ENCODE results near the gene IL6.
"Not testable (repeated sequence)": the region's sequence is repeated elsewhere in the genome, so short reads cannot be mapped to it uniquely, and the experiment has no call there.

The IL6 gene

DNA sequence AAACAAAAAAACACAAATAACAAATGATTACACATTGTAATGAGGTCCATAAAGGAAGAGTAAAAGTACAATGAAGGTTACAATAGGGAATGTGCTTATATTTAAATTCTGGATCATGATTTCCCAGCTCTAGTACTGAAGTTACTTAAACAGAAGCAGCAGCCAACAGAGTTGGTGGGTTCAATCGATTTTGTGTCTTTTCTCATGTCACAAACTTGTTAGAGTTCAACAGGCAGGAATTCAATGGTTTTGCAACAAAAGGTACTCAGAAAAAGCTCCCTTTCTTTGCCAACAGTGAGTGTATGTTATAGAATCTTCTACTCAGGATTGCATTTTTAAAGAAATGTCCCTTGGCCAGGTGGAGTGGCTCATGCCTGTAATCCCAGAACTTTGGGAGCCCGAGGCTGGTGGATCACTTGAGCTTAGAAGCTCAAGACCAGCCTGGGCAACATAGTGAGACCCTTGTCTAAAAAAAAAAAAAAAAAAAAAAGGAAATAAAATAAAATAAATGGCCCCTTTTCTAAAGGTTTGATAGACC is 29.6 kb upstream of the IL6 start:
- Mint-ChIP-seq H3K4me3 (peak overlapping the region; percentile 9), H3K9me3 (peaks cover 13% of the 10 kb centered on the region), H3K36me3 (ENCODE audit: low read depth) (peaks cover 11% of the 10 kb centered on the region), H3K27me3 (ENCODE audit: low read depth) (no peaks in the 10 kb centered on the region), H3K27ac (peak overlapping the region; percentile 69), H3K4me1 (ENCODE audit: low read depth) (peaks cover 61% of the 10 kb centered on the region)

DNA sequence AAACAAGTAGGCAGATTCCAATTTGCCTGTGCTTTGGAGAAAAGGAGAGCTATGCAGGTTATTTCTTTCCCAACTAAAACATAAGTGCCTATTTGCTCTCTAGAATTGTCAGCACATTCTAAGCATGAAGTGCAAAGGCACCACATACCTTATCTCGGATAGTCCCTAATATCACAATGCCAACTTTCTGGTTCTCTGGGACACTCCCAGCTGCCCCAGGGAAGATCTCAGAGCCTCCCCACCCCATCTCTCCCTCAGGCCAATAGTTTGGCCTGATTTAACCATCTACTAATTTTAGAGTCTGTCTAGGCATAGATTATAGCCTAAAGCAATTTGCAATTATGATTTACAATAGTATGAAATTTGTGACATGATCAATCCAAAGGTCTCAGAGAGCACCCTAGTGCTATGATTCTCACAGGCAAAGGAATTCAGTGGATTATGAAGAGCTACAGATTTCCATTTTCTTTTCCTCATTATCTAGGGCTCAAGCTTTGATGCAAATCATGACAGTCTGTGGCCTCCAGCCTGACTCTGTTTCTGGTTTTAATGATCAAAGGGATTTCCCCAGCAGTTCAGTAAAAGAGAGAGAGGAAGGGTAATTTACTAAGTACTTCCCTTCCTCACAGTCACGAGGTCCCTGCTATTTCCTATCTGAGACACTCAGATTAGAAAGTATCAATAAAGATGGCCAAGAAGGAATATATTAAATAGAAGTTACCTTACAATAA is 29.0 kb upstream of the IL6 start:
- Mint-ChIP-seq H3K4me1 (ENCODE audit: low read depth) (peaks cover 61% of the 10 kb centered on the region), H3K27me3 (ENCODE audit: low read depth) (peaks cover 2% of the 10 kb centered on the region), H3K36me3 (ENCODE audit: low read depth) (peaks cover 9% of the 10 kb centered on the region), H3K4me3 (peak overlapping the region; percentile 72), H3K27ac (peak overlapping the region; percentile 84), H3K9me3 (peaks cover 13% of the 10 kb centered on the region)

DNA sequence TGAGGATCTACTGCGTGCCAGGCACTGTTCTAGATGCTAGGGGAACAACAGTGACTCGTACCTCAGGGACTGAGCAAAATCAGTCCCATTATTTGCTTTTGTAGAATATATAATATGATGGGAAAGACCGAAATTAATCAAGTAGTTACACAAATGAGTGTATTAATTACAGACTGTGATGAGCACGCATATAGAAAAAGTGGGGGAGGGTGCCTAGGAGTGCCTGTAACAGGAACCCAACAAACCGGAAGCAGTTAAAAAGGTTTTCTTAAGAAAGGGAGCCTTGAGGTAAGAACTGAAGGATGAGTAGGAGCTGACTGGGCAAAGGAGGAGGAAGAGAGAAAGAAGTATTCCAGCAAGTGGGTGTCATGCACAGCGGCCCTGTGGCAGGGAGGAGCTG is 28.2 kb upstream of the IL6 start:
- H3K27ac Mint-ChIP-seq: peak overlapping the region; percentile 82
- peaks cover 10% of the 10 kb centered on the region for H3K27me3 Mint-ChIP-seq (ENCODE audit: low read depth)
- H3K9me3 Mint-ChIP-seq: peaks cover 10% of the 10 kb centered on the region
- peaks cover 6% of the 10 kb centered on the region for H3K36me3 Mint-ChIP-seq (ENCODE audit: low read depth)
- H3K4me1 Mint-ChIP-seq (ENCODE audit: low read depth): peaks cover 58% of the 10 kb centered on the region
- H3K4me3 Mint-ChIP-seq: peak overlapping the region; percentile 72

DNA sequence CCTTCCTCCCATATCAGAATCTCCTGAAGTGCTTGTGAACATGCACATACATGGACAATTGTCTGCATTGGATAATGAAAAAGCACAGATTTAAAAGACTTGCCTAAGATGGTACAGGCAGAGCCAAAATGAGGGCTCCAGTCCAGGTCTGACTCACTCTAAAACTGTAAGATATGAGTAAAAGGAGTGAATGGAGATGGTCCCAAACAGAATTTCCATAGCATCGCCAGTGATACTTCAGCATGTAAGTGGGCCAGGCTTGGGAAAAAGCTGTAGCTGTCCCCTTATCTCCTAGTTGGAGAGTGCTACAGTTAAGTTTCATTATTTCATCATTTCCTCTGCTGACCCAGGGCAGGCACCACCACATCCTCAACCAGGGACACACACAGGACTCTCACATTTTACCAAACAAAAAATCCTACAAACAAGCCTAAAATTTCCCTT is 26.4 kb upstream of the IL6 start:
- H3K27me3 Mint-ChIP-seq (ENCODE audit: low read depth): peaks cover 12% of the 10 kb centered on the region
- peaks cover 7% of the 10 kb centered on the region for H3K9me3 Mint-ChIP-seq
- H3K27ac Mint-ChIP-seq: peak overlapping the region; percentile 28
- H3K36me3 Mint-ChIP-seq (ENCODE audit: low read depth): peaks cover 6% of the 10 kb centered on the region
- H3K4me1 Mint-ChIP-seq (ENCODE audit: low read depth): peaks cover 41% of the 10 kb centered on the region
- peak overlapping the region; percentile 18 for H3K4me3 Mint-ChIP-seq

DNA sequence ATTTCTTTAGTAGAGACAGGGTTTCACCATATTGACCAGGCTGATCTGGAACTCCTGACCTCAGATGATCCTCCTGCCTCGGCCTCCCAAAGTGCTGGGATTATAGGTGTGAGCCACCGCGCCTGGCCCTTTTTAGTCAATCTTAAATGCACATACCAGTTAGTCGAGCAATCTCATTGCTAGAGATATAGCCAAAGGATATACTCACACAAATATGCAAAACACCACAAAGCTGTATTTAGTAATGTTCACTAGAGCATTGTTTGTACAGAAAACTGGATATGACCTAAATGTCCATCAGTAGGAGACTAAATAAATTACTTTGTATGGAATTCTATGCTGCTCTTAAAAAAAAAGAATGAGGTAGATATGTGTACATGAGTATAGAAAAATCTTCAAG is 24.5 kb upstream of the IL6 start:
- Mint-ChIP-seq H3K4me1 (ENCODE audit: low read depth) (peaks cover 27% of the 10 kb centered on the region), H3K9me3 (peaks cover 7% of the 10 kb centered on the region), H3K4me3 (no peak overlapping the region), H3K27ac (no peak overlapping the region), H3K36me3 (ENCODE audit: low read depth) (peaks cover 6% of the 10 kb centered on the region), H3K27me3 (ENCODE audit: low read depth) (peaks cover 12% of the 10 kb centered on the region)

DNA sequence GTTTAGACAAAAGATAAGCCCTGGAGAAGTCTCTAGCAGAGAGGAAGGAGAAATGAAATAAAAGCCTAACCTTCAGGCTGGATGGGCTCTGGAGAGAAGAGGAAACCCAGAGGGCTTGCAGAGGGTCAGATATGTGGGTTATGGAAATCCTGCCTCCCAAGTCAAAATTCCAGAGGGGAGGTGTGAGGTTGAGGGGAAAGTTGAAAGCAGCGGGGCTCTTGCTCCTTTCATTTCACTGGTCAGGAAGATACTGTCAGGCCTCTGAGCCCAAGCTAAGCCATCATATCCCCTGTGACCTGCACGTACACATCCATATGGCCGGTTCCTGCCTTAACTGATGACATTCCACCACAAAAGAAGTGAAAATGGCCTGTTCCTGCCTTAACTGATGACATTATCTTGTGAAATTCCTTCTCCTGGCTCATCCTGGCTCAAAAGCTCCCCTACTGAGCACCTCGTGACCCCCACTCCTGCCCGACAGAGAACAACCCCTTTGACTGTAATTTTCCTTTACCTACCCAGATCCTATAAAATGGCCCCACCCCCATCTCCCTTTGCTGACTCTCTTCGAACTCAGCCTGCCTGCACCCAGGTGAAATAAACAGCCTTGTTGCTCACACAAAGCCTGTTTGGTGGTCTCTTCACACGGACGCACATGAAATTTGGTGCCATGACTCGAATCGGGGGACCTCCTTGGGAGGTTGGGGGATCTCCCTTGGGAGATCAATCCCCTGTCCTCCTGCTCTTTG is 23.7 kb upstream of the IL6 start:
- H3K27me3 Mint-ChIP-seq (ENCODE audit: low read depth): peaks cover 12% of the 10 kb centered on the region
- not testable (repeated sequence) for H3K27ac Mint-ChIP-seq; H3K36me3 Mint-ChIP-seq (ENCODE audit: low read depth); H3K9me3 Mint-ChIP-seq; H3K4me3 Mint-ChIP-seq
- peaks cover 21% of the 10 kb centered on the region for H3K4me1 Mint-ChIP-seq (ENCODE audit: low read depth)

DNA sequence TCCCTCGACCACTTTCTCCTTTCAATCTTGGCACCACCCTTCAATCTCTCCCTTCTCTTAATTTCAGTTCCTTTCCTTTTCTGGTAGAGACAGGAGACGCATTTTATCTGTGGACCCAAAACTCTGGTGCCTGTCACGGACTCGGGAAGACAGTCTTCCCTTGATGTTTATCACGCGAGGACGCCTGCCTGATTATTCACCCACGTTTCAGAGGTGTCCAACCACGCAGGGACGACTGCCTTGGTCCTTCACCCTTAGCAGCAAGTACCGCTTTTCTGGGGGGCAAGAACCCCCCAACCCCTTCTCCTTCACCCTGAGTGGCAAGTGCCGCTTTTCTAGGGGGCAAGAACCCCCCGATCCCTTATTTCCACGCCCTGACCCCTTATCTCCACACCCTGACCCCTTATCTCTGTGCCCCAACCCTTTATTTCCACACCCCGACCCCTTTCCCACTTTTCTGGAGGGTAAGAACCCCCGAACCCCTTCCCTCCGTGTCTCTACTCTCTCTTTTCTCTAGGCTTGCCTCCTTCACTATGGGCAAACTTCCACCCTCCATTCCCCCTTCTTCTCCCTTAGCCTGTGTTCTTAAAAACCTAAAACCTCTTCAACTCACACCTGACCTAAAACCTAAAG is 22.9 kb upstream of the IL6 start:
- not testable (repeated sequence) for H3K9me3 Mint-ChIP-seq; H3K4me3 Mint-ChIP-seq; H3K36me3 Mint-ChIP-seq (ENCODE audit: low read depth); H3K27ac Mint-ChIP-seq
- Mint-ChIP-seq H3K4me1 (ENCODE audit: low read depth) (peaks cover 13% of the 10 kb centered on the region), H3K27me3 (ENCODE audit: low read depth) (peaks cover 12% of the 10 kb centered on the region)

DNA sequence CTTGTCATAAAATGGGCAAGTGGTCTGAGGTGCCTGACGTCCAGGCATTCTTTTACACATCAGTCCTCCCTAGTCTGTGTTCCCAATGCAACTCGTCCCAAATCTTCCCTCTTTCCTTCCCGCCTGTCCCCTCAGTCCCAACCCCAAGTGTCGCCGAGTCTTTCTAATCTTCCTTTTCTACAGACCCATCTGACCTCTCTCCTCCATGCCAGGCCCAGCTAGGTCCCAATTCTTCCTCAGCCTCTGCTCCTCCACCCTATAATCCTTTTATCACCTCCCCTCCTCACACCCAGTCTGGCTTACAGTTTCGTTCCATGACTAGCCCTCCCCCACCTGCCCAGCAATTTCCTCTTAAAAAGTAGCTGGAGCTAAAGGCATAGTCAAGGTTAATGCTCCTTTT is 22.3 kb upstream of the IL6 start:
- not testable (repeated sequence) for H3K4me3 Mint-ChIP-seq; H3K27ac Mint-ChIP-seq; H3K36me3 Mint-ChIP-seq (ENCODE audit: low read depth); H3K9me3 Mint-ChIP-seq
- Mint-ChIP-seq H3K27me3 (ENCODE audit: low read depth) (peaks cover 12% of the 10 kb centered on the region), H3K4me1 (ENCODE audit: low read depth) (peaks cover 13% of the 10 kb centered on the region)

DNA sequence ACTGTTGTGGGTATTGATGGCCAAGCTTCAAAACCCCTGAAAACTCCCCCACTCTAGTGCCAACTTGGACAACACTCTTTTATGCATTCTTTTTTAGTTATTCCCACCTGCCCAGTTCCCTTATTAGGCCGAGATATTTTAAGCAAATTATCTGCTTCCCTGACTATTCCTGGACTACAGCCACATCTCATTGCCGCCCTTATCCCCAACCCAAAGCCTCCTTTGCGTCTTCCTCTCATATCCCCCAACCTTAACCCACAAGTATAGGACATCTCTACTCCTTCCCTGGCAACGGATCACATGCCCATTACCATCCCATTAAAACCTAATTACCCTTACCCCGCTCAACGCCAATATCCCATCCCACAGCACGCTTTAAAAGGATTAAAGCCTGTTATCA is 21.1 kb upstream of the IL6 start:
- not testable (repeated sequence) for H3K4me1 Mint-ChIP-seq (ENCODE audit: low read depth); H3K9me3 Mint-ChIP-seq; H3K4me3 Mint-ChIP-seq; H3K36me3 Mint-ChIP-seq (ENCODE audit: low read depth); H3K27ac Mint-ChIP-seq
- peaks cover 12% of the 10 kb centered on the region for H3K27me3 Mint-ChIP-seq (ENCODE audit: low read depth)

DNA sequence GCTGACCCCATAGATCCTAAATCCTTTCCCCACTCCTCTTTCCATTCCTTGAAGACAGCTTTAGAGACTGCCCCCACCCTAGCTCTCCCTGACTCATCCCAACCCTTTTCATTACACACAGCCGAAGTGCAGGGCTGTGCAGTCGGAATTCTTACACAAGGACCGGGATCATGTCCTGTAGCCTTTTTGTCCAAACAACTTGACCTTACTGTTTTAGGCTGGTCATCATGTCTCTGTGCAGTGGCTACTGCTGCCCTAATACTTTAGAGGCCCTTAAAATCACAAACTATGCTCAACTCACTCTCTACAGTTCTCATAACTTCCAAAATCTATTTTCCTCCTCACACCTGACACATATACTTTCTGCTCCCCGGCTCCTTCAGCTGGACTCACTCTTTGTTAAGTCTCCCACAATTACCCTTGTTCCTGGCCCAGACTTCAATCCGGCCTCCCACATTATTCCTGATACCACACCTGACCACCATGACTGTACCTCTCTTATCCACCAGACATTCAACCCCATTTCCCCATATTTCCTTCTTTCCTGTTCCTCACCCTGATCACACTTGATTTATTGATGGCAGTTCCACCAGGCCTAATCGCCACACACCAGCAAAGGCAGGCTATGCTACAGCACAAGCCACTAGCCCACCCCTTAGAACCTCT is 19.8 kb upstream of the IL6 start:
- peaks cover 12% of the 10 kb centered on the region for H3K27me3 Mint-ChIP-seq (ENCODE audit: low read depth)
- not testable (repeated sequence) for H3K27ac Mint-ChIP-seq; H3K9me3 Mint-ChIP-seq; H3K36me3 Mint-ChIP-seq (ENCODE audit: low read depth); H3K4me3 Mint-ChIP-seq; H3K4me1 Mint-ChIP-seq (ENCODE audit: low read depth)

DNA sequence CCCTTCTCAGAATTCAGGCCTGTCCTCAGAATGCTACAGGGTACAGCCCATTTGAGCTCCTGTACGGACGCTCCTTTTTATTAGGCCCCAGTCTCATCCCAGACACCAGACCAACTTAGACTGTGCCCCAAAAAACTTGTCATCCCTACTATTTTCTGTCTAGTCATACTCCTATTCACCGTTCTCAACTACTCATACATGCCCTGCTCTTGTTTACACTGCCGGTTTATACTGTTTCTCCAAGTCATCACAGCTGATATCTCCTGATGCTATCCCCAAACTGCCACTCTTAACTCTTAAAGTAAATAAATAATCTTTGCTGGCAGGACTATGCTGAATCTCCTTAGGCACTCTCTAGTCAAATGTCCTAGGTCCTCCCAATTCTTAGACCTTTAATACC is 18.8 kb upstream of the IL6 start:
- H3K36me3 Mint-ChIP-seq (ENCODE audit: low read depth); H3K9me3 Mint-ChIP-seq; H3K4me1 Mint-ChIP-seq (ENCODE audit: low read depth); H3K4me3 Mint-ChIP-seq; H3K27ac Mint-ChIP-seq: not testable (repeated sequence)
- peaks cover 16% of the 10 kb centered on the region for H3K27me3 Mint-ChIP-seq (ENCODE audit: low read depth)

DNA sequence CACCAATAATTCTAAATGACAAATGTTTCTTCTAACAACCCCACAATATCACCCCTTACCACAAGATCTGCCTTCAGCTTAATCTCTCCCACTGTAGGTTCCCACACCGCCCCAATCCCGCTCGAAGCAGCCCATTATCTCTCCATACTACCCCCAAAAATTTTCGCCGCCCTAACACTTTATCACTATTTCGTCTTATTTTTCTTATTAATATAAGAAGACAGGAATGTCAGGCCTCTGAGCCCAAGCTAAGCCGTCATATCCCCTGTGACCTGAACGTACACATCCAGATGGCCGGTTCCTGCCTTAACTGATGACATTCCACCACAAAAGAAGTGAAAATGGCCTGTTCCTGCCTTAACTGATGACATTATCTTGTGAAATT is 18.3 kb upstream of the IL6 start:
- H3K9me3 Mint-ChIP-seq; H3K27ac Mint-ChIP-seq; H3K4me3 Mint-ChIP-seq; H3K4me1 Mint-ChIP-seq (ENCODE audit: low read depth); H3K36me3 Mint-ChIP-seq (ENCODE audit: low read depth): not testable (repeated sequence)
- peaks cover 12% of the 10 kb centered on the region for H3K27me3 Mint-ChIP-seq (ENCODE audit: low read depth)

DNA sequence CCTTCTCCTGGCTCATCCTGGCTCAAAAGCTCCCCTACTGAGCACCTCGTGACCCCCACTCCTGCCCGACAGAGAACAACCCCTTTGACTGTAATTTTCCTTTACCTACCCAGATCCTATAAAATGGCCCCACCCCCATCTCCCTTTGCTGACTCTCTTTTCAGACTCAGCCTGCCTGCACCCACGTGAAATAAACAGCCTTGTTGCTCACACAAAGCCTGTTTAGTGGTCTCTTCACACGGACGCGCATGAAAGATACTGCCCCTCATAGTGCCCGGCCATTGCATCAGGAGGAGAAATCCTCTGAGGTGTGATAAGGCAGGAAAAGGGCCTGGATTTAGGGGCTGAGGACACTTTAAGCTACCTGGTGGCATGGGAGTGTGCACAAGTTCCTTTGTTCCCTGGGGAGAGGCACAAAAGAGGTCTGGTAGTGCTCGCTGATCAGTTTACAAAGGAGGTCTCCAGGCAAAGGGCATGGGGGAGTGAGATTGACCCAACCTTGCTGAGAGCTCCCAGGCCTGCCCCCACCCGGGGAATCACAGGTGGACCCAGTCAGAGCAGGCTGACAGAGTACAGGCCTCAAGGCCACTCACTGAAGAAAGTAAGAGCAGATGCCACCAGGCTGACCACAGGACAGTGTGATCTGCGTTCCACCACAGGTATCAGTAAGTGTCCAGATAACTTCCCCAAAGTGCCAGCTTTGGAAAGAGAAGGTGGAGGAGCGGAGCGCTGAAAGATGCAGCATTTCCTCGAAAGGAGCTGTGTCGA is 17.8 kb upstream of the IL6 start:
- H3K9me3 Mint-ChIP-seq; H3K4me1 Mint-ChIP-seq (ENCODE audit: low read depth); H3K27ac Mint-ChIP-seq; H3K36me3 Mint-ChIP-seq (ENCODE audit: low read depth); H3K4me3 Mint-ChIP-seq; H3K27me3 Mint-ChIP-seq (ENCODE audit: low read depth): not testable (repeated sequence)

DNA sequence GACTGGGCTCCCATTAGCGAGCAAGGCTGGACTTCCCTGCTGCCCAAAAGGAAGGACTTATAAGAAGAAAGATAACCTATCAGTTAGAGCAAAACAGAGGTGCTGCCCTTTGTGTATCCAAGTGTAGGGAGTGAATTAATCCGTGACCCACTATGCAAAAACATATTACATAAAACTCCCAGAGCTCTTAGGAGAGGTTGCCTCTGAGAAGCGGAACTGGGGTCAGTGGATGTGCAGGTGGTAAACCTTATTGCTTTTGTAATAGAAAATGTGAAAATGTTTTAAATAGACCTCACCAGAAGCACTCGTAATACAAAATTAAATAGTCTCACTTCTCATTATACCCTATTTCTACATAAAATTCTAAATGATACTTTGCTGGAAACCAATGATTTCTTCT is 17.1 kb upstream of the IL6 start:
- peaks cover 9% of the 10 kb centered on the region for H3K27me3 Mint-ChIP-seq (ENCODE audit: low read depth)
- H3K36me3 Mint-ChIP-seq (ENCODE audit: low read depth): no peaks in the 10 kb centered on the region
- no peak overlapping the region for H3K27ac Mint-ChIP-seq
- H3K4me1 Mint-ChIP-seq (ENCODE audit: low read depth): peaks cover 9% of the 10 kb centered on the region
- no peak overlapping the region for H3K4me3 Mint-ChIP-seq
- H3K9me3 Mint-ChIP-seq: no peaks in the 10 kb centered on the region

Data from T-helper 1 cell treated with Interleukin-12 subunit alpha and Interleukin-12 subunit beta and Interleukin-4 antibody, amounts not matched to agents 30 μg/mL and 1 μg/mL, for 36 hours (primary cell).